ENCODE data around the gene SUPT20H. TPM values are rescaled to one million over a fixed set of nuclear protein-coding genes. Genes with fewer than 3 reads are reported as not detected.

SUPT20H gene
- total and polyA plus RNA-seq, 2 donors (not counting 3 experiments of a cell fraction or from before 2014, with no cell fraction given): 47.2 to 70.7 TPM

GRCh38 chr13:37070956-37071355, 11.5 kb upstream of the SUPT20H start:
- Histone ChIP-seq H3K4me3 (replicated peaks in 1 of 3; ENCODE audit: insufficient read depth in 1 of 3, low read depth in 1 of 3, low read length in 3 of 3) (no peak overlapping the region), H3K27ac (ENCODE audit: insufficient read depth, low read depth, low read length) (no peak overlapping the region), H4K20me1 (replicated peaks; ENCODE audit: control insufficient read depth, extremely low read depth, insufficient read depth, low read length) (no peaks in the 10 kb centered on the region), H3K9me1 (replicated peaks; ENCODE audit: control insufficient read depth, extremely low read depth, insufficient read depth, low read length) (no peaks in the 10 kb centered on the region), H3K79me2 (ENCODE audit: control insufficient read depth, insufficient read depth, low read length) (no peaks in the 10 kb centered on the region), H3K4me1 (ENCODE audit: control insufficient read depth, extremely low read depth, insufficient read depth, low read length) (no peaks in the 10 kb centered on the region), H3K9ac (replicated peaks; ENCODE audit: extremely low read depth, insufficient read depth, low read length) (no peak overlapping the region), H3K27me3 (ENCODE audit: control insufficient read depth in 2 of 2, insufficient read depth in 2 of 2, low read length in 2 of 2) (no peaks in the 10 kb centered on the region), H3K36me3 (ENCODE audit: control insufficient read depth in 2 of 2, extremely low read depth in 1 of 2, insufficient read depth in 2 of 2, low read length in 2 of 2) (no peaks in the 10 kb centered on the region), H3K9me3 (replicated peaks; ENCODE audit: control insufficient read depth, insufficient read depth, low read length) (no peaks in the 10 kb centered on the region), H2AFZ (ENCODE audit: low read depth, low read length) (no peak overlapping the region), H3K4me2 (ENCODE audit: insufficient read depth, low read length) (no peak overlapping the region)
- dilution Hi-C loops (cut with MboI; ENCODE audit: extremely low pct_ligation_motif_present, low sequenced_read_pairs): no loop called here
- FAIRE-seq (no peak), DNase-seq (ENCODE audit: low read depth, low spot score) (no peak)
- intact Hi-C loops (cut with micrococcal nuclease): no loop called here
- ChIA-PET CTCF (interaction anchor here (1.1 to 4.2 kb wide), 5 partner anchors 10 to 1092 kb away, joined by 3 to 31 read pairs (median 5); no protein-coding TSS in a partner anchor), POLR2A (no interaction called here)
- no TSS peak for BruUV-seq (replicated peaks)
- no peak for TF ChIP-seq JUN (IDR thresholded peaks at IDR 0.05; ENCODE audit: borderline replicate concordance, insufficient read depth, insufficient read length, low read depth)
- no peak for TF ChIP-seq EZH2 (IDR thresholded peaks at IDR 0.05; ENCODE audit: borderline replicate concordance, low read depth, low read length, severe bottlenecking)
- TF ChIP-seq MAX (IDR thresholded peaks at IDR 0.05; ENCODE audit: insufficient read depth, insufficient read length): no peak

GRCh38 chr13:37070145-37070695, 10.7 kb upstream of the SUPT20H start:
- H3K9me3 ChIP-seq (replicated peaks; ENCODE audit: control insufficient read depth, insufficient read depth, low read length): no peaks in the 10 kb centered on the region
- CTCF ChIA-PET: interaction anchor here (0.7 to 4.2 kb wide), 10 partner anchors 11 to 1091 kb away, joined by 3 to 31 read pairs (median 4); no protein-coding TSS in a partner anchor
- H3K9ac ChIP-seq (replicated peaks; ENCODE audit: extremely low read depth, insufficient read depth, low read length): no peak overlapping the region
- H3K4me1 ChIP-seq (ENCODE audit: control insufficient read depth, extremely low read depth, insufficient read depth, low read length): no peaks in the 10 kb centered on the region
- FAIRE-seq (no peak), DNase-seq (ENCODE audit: low read depth, low spot score) (no peak)
- no peak overlapping the region for H3K27ac ChIP-seq (ENCODE audit: insufficient read depth, low read depth, low read length)
- BruUV-seq (replicated peaks): no TSS peak
- no peak overlapping the region for H3K4me2 ChIP-seq (ENCODE audit: insufficient read depth, low read length)
- POLR2A ChIA-PET: no interaction called here
- intact Hi-C loops (cut with micrococcal nuclease): no loop called here
- TF ChIP-seq MAX (IDR thresholded peaks at IDR 0.05; ENCODE audit: insufficient read depth, insufficient read length): no peak
- TF ChIP-seq POLR2AphosphoS5 (IDR thresholded peaks at IDR 0.05; ENCODE audit: insufficient read depth, low read depth, low read length): no peak
- no peak for TF ChIP-seq CTCF (IDR thresholded peaks at IDR 0.05; ENCODE audit: extremely low read depth in 1 of 2, insufficient read depth in 1 of 2, low read depth in 1 of 2, low read length in 2 of 2)
- TF ChIP-seq FOS (IDR thresholded peaks at IDR 0.05; ENCODE audit: borderline replicate concordance, insufficient read depth, low read length): no peak
- no peak for TF ChIP-seq JUN (IDR thresholded peaks at IDR 0.05; ENCODE audit: borderline replicate concordance, insufficient read depth, insufficient read length, low read depth)
- TF ChIP-seq GATA2 (IDR thresholded peaks at IDR 0.05; ENCODE audit: insufficient read depth, insufficient read length, low read depth, low read length): no peak
- no peak for TF ChIP-seq MYC (IDR thresholded peaks at IDR 0.05; ENCODE audit: low read depth, low read length)
- no peak for TF ChIP-seq POLR2A (IDR thresholded peaks at IDR 0.05; ENCODE audit: low read depth, low read length)
- no peak for TF ChIP-seq EZH2 (IDR thresholded peaks at IDR 0.05; ENCODE audit: borderline replicate concordance, low read depth, low read length, severe bottlenecking)
- dilution Hi-C loops (cut with MboI; ENCODE audit: extremely low pct_ligation_motif_present, low sequenced_read_pairs): no loop called here
- no peaks in the 10 kb centered on the region for H3K36me3 ChIP-seq (ENCODE audit: control insufficient read depth in 2 of 2, extremely low read depth in 1 of 2, insufficient read depth in 2 of 2, low read length in 2 of 2)
- H2AFZ ChIP-seq (ENCODE audit: low read depth, low read length): no peak overlapping the region
- H4K20me1 ChIP-seq (replicated peaks; ENCODE audit: control insufficient read depth, extremely low read depth, insufficient read depth, low read length): no peaks in the 10 kb centered on the region
- no peaks in the 10 kb centered on the region for H3K9me1 ChIP-seq (replicated peaks; ENCODE audit: control insufficient read depth, extremely low read depth, insufficient read depth, low read length)
- no peaks in the 10 kb centered on the region for H3K27me3 ChIP-seq (ENCODE audit: control insufficient read depth in 2 of 2, insufficient read depth in 2 of 2, low read length in 2 of 2)
- H3K79me2 ChIP-seq (ENCODE audit: control insufficient read depth, insufficient read depth, low read length): no peaks in the 10 kb centered on the region
- H3K4me3 ChIP-seq (replicated peaks in 1 of 3; ENCODE audit: insufficient read depth in 1 of 3, low read depth in 1 of 3, low read length in 3 of 3): no peak overlapping the region
